Upper lobe of right lung (tissue), 1 donor: Measurements from ENCODE around the gene PGBD4. TPM values are rescaled to one million over a fixed set of nuclear protein-coding genes. Genes with fewer than 3 reads are reported as not detected.

ENCODE experiments used
- ATAC-seq: fragments of 200-7000 bp; cut with Tn5 transposase; one replicate; pipeline ENCODE4 v1.9.1; 2020; ENCODE audit warnings: mild to moderate bottlenecking, moderate library complexity
- DNase-seq: peaks from one replicate; pipeline ENCODE4 v3.0.0-alpha.2; 2020
- H3K27ac ChIP-seq: fragments of 200-600 bp; one replicate; pipeline ENCODE4 v1.8.0; 2022
- H3K27me3 ChIP-seq: fragments of 200-600 bp; one replicate; pipeline ENCODE4 v1.8.0; 2022; ENCODE audit warnings: mild to moderate bottlenecking
- H3K36me3 ChIP-seq: fragments of 200-600 bp; one replicate; pipeline ENCODE4 v1.8.0; 2022
- H3K4me1 ChIP-seq: fragments of 200-600 bp; one replicate; pipeline ENCODE4 v1.8.0; 2022
- H3K4me3 ChIP-seq: fragments of 200-600 bp; one replicate; pipeline ENCODE4 v1.8.0; 2022; ENCODE audit warnings: mild to moderate bottlenecking
- H3K9me3 ChIP-seq: fragments of 200-600 bp; one replicate; pipeline ENCODE4 v1.8.0; 2022
- CTCF ChIP-seq: fragments of 200-600 bp; IDR thresholded peaks from one replicate; pipeline ENCODE4 v1.8.0; 2022; ENCODE audit warnings: antibody characterized with exemption
- intact Hi-C: fragments of 100-400 bp; cut with DNase I; formaldehyde crosslinking; loops from one replicate; pipeline ENCODE4 v1.11.0; 2022
- total RNA-seq: library from RNA; stranded (reverse); fragmentation: NEBNext Ultra II Directional; extraction: Animal tissue kit (Norgen Biotek cat#: 25700); gene quantifications from one replicate; pipeline ENCODE4 v1.2.1, GENCODE V29; 2021
- donor health status: DM: no; HTN: yes; CAD: no; lungs with severe emphysema.

PGBD4 gene
- total RNA-seq, 1 donor from 2014 or later, result 1.3 TPM

GRCh38 chr15:34124651-34125050 is 22.8 kb downstream of the PGBD4 start:
- Histone ChIP-seq H3K27ac (no peak overlapping the region), H3K27me3 (no peaks in the 10 kb centered on the region), H3K9me3 (no peaks in the 10 kb centered on the region), H3K36me3 (no peaks in the 10 kb centered on the region), H3K4me1 (no peaks in the 10 kb centered on the region), H3K4me3 (no peak overlapping the region)
- no peak for TF ChIP-seq CTCF
- DNase-seq (no peak), ATAC-seq (no peak)
- intact Hi-C loops, result no loop called here

- TF ChIP-seq CTCF, result no peak
- Histone ChIP-seq H3K9me3 (no peaks in the 10 kb centered on the region), H3K4me3 (no peak overlapping the region), H3K36me3 (no peaks in the 10 kb centered on the region), H3K4me1 (no peaks in the 10 kb centered on the region), H3K27me3 (no peaks in the 10 kb centered on the region), H3K27ac (no peak overlapping the region)
- DNase-seq, result no peak
- no peak for ATAC-seq
- intact Hi-C loops, result no loop called here
These were observed 24.1 kb downstream of the PGBD4 start for GRCh38 chr15:34125945-34126344.

DNA sequence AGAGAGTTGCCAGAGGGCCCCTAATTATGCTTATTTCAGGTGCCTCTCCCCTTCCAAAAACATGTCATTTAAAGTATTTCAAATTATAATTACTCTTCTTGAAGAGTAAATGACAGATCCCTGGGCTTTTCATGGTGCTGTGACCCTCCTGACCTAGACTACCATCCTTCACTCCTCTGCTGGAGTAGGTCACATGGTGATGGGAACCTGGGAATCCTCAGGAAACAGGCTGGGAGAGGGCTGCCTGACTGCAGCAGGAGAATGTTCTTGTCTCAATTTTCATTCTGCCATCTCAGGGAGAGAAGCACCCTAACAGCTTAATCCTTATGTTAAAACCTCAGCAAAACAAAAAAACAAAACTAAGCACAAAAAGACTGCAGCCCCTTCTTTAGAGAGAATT is 24.6 kb downstream of the PGBD4 start:
- Histone ChIP-seq H3K9me3 (no peaks in the 10 kb centered on the region), H3K36me3 (no peaks in the 10 kb centered on the region), H3K27ac (no peak overlapping the region), H3K4me1 (no peaks in the 10 kb centered on the region), H3K4me3 (no peak overlapping the region), H3K27me3 (no peaks in the 10 kb centered on the region)
- intact Hi-C loops, result no loop called here
- TF ChIP-seq CTCF, result no peak
- DNase-seq (no peak), ATAC-seq (no peak)

- ATAC-seq, result no peak
- Histone ChIP-seq H3K36me3 (no peaks in the 10 kb centered on the region), H3K9me3 (no peaks in the 10 kb centered on the region), H3K4me3 (no peak overlapping the region), H3K27me3 (no peaks in the 10 kb centered on the region), H3K27ac (no peak overlapping the region), H3K4me1 (no peaks in the 10 kb centered on the region)
- no peak for TF ChIP-seq CTCF
- intact Hi-C loops, result no loop called here
- no peak for DNase-seq
These were observed 27.0 kb downstream of the PGBD4 start for GRCh38 chr15:34128898-34129297.

DNA sequence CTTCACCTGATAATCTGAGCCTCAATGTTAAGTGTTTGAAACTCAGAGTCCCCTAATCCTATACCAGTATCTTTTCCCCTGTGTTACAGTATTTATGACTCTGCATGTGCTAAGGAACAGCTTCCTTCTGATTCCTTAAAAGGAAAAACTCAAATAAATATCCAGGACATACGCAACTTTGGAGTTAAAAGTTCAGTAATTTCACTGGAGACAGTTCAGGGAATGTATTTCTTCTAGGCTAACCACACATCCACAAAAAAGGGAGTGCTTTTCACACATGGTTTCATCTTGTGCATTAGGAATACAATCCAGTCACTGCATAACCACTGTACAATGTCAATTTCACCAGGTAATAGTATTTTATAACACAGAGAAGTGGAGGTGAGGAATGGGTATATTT is 31.0 kb downstream of the PGBD4 start:
- Histone ChIP-seq H3K27me3 (no peaks in the 10 kb centered on the region), H3K4me1 (no peaks in the 10 kb centered on the region), H3K9me3 (no peaks in the 10 kb centered on the region), H3K36me3 (no peaks in the 10 kb centered on the region), H3K4me3 (no peak overlapping the region), H3K27ac (no peak overlapping the region)
- intact Hi-C loops, result no loop called here
- TF ChIP-seq CTCF, result no peak
- no peak for DNase-seq
- no peak for ATAC-seq

DNA sequence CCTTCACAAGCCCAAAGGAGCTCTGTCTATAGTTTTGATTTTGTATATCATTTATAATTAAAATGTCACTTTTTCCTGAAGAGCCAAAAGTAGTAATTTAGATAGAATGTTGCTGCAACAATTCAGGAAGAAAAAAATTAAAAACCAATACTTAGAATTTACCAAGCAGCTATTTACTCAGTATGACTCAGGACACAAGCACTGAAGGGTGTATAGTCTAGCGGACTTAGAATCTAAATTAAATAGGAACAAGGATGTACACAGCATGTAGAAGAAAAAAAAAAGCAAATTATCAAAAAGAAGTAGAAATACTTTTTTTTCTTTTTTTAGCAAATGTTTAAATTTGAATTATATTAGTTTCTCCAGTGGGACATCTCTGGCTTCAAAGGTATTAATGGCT is 31.6 kb downstream of the PGBD4 start:
- no peak for DNase-seq
- H3K36me3 ChIP-seq, result no peaks in the 10 kb centered on the region
- H3K9me3 ChIP-seq, result no peaks in the 10 kb centered on the region
- H3K27ac ChIP-seq, result no peak overlapping the region
- ATAC-seq, result no peak
- intact Hi-C loops, result no loop called here
- H3K27me3 ChIP-seq, result no peaks in the 10 kb centered on the region
- TF ChIP-seq CTCF, result no peak
- no peak overlapping the region for H3K4me3 ChIP-seq
- no peaks in the 10 kb centered on the region for H3K4me1 ChIP-seq
